ENCODE results near the gene AP5B1. TPM values are rescaled to one million over a fixed set of nuclear protein-coding genes. Genes with fewer than 3 reads are reported as not detected.

Gene AP5B1
- total RNA-seq, 1 experiment from 2014 or later = 9.4 TPM

DNA sequence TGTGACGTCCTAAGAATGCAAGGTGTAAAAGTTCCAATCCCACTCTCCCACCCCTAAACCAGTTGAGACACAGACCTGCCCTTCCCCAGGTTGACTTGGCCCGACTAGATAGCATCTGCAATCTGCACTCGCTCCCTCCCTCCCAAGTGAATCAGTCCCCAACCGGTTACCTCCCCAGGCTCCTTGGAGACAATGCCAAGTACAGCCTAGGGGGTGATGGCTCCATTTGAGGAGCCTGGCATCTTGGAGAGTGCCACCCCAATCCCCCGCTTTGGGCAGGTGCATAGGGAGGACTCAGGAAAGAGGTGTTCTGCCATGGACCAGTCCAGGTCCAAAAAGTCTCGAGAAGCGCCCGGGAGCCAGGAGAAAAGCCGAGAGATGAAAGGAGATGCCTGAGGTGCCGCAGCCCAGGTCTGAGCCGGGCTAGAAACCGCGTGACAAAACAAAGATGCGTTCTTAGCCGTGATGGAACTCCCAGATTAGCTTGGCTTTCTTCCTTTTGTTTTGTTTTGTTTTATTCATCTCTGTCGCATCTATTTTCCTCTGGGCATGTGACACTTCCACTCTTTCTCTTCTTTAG, 34.3 kb upstream of the AP5B1 start:
- no peak for DNase-seq
- H3K79me1 ChIP-seq (ENCODE audit: insufficient read depth, low read depth, low read length, poor library complexity, severe bottlenecking) = no peaks in the 10 kb centered on the region
- no CpG with 5 or more reads among the region's 16 CpGs for WGBS (ENCODE audit: extremely low coverage, insufficient read length, low lambda C conversion rate)
- H3K9me3 ChIP-seq (ENCODE audit: control insufficient read depth, low read depth, low read length) = no peaks in the 10 kb centered on the region
- no peaks in the 10 kb centered on the region for H3K79me2 ChIP-seq (ENCODE audit: insufficient read depth, low read length)
- H2AK5ac ChIP-seq (ENCODE audit: insufficient read length, low read length) = no peak overlapping the region
- Mint-ChIP-seq H3K4me1 (peaks cover 0 to 8% of the 10 kb centered on the region in 2 experiments; a peak in 1 of 4 replicates), H3K4me3 (no peak overlapping the region), H3K36me3 (ENCODE audit: insufficient read depth in 1 of 3, low read depth in 3 of 3) (no peaks in the 10 kb centered on the region; a peak in 1 of 7 replicates), H3K27ac (no peak overlapping the region), H3K9me3 (no peaks in the 10 kb centered on the region), H3K27me3 (ENCODE audit: low read depth) (peaks cover 43% of the 10 kb centered on the region)
- H4K8ac ChIP-seq (replicated peaks; ENCODE audit: insufficient read length, low read depth, low read length) = no peak overlapping the region
- no peak overlapping the region for H3T11ph ChIP-seq (ENCODE audit: low read length)
- H2BK15ac ChIP-seq (ENCODE audit: low read depth, low read length) = no peak overlapping the region
- no peak overlapping the region for H2AFZ ChIP-seq (ENCODE audit: low read length)
- no peak overlapping the region for H3K23ac ChIP-seq (ENCODE audit: insufficient read length, low read depth, low read length)
- no peak overlapping the region for H2BK5ac ChIP-seq (ENCODE audit: insufficient read length, low read length)
- peaks cover 3% of the 10 kb centered on the region for H3K23me2 ChIP-seq (ENCODE audit: insufficient read length, low read depth, low read length, poor library complexity, severe bottlenecking)
- H4K91ac ChIP-seq (ENCODE audit: insufficient read length, low read depth, low read length) = no peak overlapping the region
- no peak overlapping the region for H2BK120ac ChIP-seq (ENCODE audit: low read depth, low read length, poor library complexity, severe bottlenecking)
- TF ChIP-seq, protein P1, sequence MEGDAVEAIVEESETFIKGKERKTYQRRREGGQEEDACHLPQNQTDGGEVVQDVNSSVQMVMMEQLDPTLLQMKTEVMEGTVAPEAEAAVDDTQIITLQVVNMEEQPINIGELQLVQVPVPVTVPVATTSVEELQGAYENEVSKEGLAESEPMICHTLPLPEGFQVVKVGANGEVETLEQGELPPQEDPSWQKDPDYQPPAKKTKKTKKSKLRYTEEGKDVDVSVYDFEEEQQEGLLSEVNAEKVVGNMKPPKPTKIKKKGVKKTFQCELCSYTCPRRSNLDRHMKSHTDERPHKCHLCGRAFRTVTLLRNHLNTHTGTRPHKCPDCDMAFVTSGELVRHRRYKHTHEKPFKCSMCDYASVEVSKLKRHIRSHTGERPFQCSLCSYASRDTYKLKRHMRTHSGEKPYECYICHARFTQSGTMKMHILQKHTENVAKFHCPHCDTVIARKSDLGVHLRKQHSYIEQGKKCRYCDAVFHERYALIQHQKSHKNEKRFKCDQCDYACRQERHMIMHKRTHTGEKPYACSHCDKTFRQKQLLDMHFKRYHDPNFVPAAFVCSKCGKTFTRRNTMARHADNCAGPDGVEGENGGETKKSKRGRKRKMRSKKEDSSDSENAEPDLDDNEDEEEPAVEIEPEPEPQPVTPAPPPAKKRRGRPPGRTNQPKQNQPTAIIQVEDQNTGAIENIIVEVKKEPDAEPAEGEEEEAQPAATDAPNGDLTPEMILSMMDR (conservative IDR thresholded peaks at IDR 0.05) = no peak
- H3K18ac ChIP-seq (ENCODE audit: insufficient read length, low read depth, low read length) = no peak overlapping the region
- no peak overlapping the region for H3K4ac ChIP-seq (ENCODE audit: low read depth, low read length)
- H3K4me1 ChIP-seq (ENCODE audit: insufficient read depth, low read length) = no peaks in the 10 kb centered on the region
- no peak overlapping the region for H2BK12ac ChIP-seq (ENCODE audit: insufficient read length, low read depth, low read length)
- H3K27ac ChIP-seq (ENCODE audit: insufficient read length, low read depth, low read length) = no peak overlapping the region
- H3K27me3 ChIP-seq (ENCODE audit: insufficient read depth, low read length) = no peaks in the 10 kb centered on the region
- H3K4me2 ChIP-seq (ENCODE audit: insufficient read depth, insufficient read length, low read length) = no peak overlapping the region
- no peak overlapping the region for H3K56ac ChIP-seq (ENCODE audit: insufficient read length, low read depth, low read length)
- H2BK20ac ChIP-seq (ENCODE audit: low read depth, low read length, poor library complexity, severe bottlenecking) = no peak overlapping the region
- no peak overlapping the region for H3K14ac ChIP-seq (ENCODE audit: insufficient read depth, low read length)
- no peak overlapping the region for H3K9ac ChIP-seq (ENCODE audit: extremely low read depth, insufficient read length, low read length)
- H4K5ac ChIP-seq (ENCODE audit: insufficient read length, low read depth, low read length) = no peak overlapping the region
- no peaks in the 10 kb centered on the region for H4K20me1 ChIP-seq (ENCODE audit: control insufficient read depth, insufficient read depth, insufficient read length)
